Dermis blood vessel endothelial cell (primary cell): ENCODE data around the gene AEBP2. TPM values are rescaled to one million over a fixed set of nuclear protein-coding genes. Genes with fewer than 3 reads are reported as not detected.
A peak's percentile ranks its signal among the peaks of the same experiment; 100 is the strongest.
"Not testable (repeated sequence)": the region's sequence is repeated elsewhere in the genome, so short reads cannot be mapped to it uniquely, and the experiment has no call there.

Experiments used
- DNase-seq: peaks from one replicate; pipeline ENCODE4 v3.0.0; 2010
- total RNA-seq: library from RNA; depleted of rRNA; stranded (reverse); fragments of >200 nt; gene quantifications from 2 replicates; pipeline ENCODE4 v1.2.3, GENCODE V29; 2014

AEBP2 gene
- total RNA-seq, 1 donor from 2014 or later, result 38.5 TPM

DNA sequence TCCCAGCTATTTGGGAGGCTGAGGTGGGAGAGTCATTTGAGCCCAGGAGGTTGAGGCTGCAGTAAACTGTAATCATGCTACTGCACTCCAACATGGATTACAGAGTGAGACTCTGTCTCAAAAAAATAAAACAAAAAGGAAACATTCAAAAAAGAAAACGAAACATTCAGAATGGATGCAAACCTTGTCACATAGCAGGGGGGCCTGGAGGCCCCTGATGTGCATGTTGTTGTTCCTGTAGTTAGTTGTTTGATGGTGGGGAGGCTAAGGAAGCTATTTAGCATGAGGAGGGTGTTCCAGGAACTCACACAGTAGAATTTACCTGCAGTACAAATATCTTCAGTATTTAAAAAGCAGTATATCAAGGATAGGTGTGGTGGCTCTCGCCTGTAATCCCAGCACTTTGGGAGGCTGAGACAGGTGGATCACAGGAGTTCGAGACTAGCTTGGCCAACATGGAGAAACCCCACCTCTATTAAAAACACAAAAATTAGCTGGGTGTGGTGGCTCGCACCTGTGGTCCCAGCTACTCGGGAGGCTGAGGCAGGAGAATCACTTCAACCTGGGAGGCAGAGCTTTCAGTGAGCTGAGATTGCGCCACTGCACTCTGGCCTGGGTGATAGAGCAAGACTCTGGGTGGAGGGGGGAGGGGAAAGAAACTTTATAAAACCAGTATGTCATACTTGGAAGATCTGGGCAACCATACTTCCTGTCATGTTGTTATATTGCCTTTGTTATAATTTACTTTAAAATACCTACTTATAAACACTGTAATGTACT lies 17.6 kb upstream of the AEBP2 start:
- no peak for DNase-seq

DNA sequence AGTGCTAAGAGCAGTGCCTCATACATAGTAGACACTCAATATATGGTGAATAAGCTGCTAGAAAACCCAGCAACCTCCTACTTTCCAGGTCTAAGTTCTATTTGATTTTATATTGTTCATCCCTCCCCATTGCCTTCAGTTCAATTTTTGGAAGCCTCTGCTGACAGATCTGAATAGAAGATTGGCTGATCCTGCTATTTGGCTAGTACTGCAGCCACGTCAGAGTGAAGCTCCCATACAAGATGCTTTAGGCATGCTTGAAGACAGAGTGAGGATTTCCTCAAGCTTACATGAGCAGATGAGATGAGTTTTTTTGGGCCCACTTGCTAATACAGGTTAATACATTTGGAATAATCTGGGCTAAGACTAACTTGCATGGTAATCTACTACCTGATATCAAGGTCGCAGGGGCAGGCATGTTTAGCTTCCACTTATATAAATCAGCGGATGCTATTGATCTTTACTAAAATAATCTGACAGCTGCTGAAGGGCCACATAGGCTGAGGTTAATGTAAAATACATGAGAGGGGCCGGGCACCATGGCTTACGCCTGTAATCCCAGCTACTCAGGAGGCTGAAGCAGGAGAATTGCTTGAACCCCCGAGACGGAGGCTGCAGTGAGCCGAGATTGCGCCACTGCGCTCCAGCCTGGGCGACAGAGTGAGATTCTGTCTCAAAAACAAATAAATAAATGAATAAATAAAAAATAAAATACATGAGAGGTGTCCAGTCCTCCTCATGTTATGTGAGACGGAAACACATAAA lies 15.9 kb upstream of the AEBP2 start:
- no peak for DNase-seq

DNA sequence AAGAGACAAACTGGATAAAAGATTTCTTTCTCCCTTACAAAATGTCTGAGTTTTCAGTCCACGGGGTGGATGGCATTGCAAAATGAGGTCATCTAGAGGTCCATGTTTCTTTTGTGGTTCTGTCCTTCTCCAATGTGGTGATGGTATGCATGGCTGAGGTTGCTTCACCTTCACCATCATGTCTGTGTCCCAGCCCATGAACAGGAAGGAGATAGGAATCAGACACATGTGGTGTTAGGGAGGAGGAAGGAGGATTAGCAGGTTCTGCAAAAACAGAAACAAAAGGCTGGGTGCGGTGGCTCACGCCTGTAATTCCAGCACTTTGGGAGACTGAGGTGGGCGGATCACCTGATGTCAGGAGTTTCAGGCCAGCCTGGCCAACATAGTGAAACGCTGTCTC lies 11.0 kb upstream of the AEBP2 start:
- DNase-seq, result no peak

DNA sequence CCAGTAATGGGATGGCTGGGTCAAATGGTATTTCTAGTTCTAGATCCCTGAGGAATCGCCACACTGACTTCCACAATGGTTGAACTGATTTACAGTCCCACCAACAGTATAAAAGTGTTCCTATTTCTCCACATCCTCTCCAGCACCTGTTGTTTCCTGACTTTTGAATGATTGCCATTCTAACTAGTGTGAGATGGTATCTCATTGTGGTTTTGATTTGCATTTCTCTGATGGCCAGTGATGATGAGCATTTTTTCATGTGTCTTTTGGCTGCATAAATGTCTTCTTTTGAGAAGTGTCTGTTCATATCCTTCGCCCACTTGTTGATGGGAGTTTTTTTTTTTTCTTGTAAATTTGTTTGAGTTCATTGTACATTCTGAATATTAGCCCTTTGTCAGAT lies 9.8 kb upstream of the AEBP2 start:
- not testable (repeated sequence) for DNase-seq

DNA sequence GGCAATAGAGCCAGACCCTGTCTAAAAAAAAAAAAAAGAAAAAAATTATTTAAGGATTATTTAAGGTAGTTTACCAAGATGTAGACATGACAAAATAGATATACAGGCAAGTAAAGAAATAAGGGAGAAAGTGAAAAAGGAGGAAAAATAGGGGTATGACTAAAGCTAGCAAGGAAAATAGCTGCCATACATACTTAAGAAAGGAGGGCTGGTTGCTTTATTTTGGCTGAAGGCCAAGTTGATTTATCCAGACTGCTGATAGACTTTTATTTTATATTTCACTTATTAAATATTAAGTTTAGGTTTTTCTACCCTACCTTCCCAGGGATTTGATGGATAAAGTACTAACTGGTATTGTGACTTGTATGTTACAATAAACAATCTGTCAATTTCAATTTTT lies 8.3 kb upstream of the AEBP2 start:
- peak; percentile 18 for DNase-seq

DNA sequence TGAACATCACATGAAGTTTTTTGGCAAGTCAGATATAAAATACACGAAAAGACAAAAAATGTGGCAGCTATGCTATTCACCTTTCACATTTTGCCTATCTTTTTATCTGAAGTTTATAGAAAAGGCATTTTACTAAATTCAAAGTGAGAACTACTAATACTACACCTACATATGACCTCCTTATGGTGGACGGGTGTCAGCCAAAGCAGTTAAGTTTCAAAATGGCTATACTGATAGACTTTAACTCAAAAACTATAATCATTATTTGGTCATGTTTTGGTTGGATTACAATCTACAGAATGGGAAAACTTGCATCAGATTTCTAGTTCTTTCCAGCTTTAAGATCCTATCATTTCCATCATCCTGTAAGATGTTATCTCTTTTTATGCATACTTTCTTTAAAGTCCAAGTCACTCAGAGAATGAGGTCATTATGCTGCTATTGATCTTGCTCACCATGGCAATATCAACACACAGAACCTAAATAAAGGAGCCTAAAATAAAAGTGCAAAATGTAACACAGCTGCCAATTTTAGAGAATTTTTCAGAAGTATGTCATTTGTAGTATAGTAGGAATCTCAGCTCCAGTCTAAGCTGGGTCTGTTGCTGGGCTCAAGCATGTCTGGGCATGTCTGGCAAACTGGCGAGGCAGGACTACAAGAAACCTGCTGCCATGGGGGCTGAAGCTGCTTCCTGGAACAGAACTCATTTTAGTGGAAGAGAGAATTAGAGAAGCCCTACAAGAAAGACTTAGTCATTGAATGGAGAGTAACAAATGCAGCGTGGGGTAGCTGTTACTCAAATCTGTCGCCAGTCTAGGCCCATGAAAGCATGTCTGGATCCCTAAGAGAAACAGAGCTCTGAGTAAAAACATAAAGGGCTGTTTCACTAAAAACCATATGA lies 7.6 kb upstream of the AEBP2 start:
- peak; percentile 66 for DNase-seq

DNA sequence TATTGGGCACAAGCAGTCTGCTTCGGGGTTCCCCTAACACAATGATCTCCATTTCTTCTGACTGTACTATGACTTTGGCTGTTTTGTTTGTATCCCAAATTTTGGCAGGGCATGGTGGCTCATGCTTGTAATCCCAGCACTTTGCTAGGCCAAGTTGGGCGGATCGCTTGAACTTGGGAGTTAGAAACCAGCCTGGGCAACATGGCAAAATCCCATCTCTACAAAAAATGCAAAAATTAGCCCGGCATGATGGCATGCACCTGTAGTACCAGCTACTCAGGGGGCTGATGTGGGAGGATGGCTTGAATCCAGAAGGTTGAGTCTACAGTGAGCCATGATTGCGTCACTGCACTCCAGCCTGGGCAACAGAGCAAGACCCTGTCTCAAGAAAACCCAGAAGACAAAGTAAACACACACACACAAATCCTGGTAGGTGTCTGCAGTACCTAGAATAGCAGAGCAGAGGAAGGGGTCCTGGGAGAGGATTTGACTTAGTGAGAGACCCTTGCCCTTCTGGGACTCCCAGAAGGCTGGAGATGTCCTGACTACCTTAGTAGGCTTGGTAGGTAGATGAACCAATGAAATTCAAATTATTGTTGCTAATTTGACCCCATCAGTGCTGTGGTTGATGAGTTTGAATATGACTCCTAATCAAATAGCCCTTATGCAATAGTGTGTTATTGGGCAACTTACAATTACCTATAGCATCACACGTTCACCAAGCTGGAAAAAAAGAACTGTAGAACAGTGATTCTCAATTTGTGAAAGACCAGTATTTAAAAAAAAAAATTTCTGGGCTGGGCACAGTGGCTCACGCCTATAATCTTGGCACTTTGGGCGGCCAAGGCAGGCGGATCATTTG lies 6.8 kb upstream of the AEBP2 start:
- no peak for DNase-seq

DNA sequence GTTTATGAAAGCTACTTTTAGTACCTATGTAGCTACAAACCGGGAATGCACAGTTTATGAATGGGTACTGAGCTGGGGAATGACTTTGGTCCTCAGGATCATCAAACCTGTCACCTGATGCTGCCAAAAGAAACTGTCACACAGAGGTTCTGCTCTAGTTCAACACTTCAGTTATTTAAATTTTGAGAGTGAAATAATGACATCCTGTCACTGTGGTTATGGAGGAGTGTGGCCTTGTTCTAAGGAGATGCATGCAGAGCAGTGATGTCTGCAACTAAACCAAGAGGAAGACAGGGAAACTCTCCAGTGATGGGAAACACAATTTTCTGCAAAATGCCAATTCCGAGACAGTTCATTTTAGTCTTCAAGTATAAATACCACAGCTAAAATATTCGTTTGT lies 4.8 kb upstream of the AEBP2 start:
- no peak for DNase-seq

DNA sequence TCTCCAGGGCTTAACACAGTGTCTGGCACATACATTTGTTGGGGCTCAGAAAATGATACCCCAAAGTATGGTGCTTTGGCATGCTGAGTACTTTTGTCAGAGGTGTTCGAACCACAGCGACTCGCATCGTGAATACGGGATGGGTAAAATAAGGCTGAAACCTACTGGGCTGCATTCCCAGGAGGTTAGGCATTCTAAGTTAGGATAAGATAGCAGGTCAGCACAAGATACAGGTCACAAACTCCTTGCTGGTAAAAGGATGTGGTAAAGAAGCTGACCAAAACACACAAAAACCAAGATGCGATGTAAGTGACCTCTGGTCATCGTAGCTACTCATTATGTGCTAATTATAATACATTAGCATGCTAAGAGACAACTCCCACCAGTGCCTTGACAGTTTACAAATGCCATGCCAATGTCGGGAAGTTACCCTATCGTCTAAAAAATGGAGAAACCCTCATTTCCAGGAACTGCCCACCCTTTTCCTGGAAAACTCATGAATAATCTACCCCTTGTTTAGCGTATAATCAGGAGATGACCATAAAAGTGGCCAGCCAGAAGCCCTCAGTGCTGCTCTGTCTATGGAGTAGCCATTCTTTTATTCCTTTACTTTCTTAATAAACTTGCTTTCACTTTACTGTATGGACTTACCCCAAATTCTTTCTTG lies 3.3 kb upstream of the AEBP2 start:
- DNase-seq, result no peak

DNA sequence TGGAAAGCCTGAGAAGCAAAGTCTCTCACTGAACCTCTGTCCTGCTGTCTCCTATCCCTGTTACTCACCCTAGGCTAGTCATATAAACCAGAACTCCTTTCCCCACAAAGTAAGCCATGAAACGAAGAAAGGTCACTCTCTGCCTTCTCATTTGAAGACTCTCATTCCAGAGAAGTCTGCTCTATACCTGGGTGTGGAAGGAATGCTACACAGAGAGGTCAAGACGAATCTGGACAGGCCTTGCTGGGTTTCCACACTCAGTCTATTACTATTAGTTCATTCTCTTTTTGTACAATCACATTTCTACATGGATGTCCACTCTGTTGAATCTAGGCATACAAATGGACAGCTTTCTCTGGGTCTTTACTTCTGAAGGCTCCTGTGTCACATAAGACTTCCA lies 2.4 kb upstream of the AEBP2 start:
- DNase-seq, result no peak

DNA sequence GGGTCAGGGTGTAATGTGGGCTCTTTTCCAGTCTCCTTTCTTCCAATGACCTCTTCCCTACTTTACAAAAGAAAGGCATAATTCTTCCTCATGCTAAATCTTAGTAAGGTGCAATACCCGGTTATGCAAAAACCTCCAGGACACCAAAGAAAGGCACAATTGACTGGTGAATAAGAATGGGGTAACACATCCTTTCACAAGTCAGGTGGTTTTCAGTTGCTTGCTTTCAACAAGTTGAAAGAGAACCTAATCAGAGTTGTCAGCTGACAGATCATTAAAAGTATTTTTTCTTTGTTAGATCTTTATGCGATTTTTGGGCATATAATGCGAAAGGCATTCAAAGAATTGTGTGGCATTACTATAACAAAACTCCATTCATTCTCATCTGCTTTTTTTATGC lies 1.3 kb upstream of the AEBP2 start:
- no peak for DNase-seq

DNA sequence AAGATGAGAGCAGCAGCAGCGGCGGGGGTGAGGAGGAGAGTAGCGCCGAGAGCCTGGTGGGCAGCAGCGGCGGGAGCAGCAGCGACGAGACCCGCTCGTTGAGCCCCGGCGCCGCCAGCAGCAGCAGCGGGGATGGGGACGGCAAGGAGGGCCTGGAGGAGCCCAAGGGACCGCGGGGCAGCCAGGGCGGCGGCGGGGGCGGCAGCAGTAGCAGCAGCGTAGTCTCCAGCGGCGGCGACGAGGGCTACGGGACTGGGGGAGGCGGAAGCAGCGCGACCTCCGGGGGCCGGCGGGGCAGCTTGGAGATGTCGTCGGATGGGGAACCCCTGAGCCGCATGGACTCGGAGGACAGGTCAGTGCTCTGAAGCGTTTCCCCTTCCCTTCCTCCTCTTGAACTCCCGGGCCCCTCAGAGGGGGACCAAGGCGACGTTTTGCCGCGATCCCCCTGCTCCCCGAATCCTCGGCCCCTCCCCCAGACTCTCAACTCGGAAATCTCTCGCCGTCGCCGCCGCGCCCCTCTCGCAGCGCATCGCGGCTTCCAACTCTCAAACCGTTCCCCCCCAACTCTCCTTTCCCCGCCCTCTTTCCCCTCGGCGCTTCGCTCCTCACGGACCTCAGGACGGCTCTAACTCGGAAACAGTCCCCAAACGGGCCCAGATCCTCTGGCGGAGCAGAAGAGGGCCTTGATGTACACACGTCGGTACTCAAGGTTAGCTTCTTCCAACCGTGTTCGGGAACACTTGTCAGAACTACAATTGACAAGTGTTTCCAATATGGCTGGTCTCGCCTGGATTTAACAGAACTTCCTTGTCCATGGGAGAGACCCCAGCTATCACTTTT lies 947 bp downstream of the AEBP2 start:
- peak; percentile 67 for DNase-seq

DNA sequence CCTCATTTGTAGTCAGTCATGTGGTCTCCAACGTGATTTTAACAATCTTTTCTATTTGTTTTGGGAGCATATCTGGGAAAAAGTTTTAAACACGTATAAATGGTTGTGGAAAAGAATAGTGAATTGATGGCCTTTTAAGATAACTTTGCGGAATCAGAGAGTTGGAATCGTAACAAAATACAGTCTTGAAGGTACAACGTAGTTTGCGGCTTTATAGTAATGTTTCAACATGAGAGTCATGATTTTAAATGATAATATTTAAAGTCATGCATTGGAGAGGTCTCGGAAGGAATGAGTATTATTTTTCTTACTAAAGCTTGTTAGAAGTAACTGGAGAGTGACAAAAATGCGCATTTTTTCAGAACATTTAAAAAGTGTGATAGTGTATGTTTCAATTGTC lies 1.6 kb downstream of the AEBP2 start:
- no peak for DNase-seq

DNA sequence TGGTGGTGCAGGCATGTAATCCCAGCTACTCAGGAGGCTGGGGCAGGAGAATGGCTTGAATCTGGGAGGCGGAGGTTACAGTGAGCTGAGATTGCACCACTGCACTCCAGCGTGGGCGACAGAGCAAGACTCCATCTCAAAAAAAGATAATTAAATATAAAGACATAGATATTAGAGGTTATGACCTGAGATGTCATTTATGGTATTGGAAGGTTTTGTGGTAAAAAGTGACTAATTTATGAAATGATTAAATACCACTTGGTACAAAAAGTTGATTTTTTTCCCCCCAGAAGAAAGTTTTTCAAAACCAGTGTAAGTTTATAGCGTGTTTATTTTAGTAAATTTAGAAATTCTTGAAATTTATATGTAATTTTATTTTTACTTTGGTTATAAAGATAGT lies 4.3 kb downstream of the AEBP2 start:
- no peak for DNase-seq

DNA sequence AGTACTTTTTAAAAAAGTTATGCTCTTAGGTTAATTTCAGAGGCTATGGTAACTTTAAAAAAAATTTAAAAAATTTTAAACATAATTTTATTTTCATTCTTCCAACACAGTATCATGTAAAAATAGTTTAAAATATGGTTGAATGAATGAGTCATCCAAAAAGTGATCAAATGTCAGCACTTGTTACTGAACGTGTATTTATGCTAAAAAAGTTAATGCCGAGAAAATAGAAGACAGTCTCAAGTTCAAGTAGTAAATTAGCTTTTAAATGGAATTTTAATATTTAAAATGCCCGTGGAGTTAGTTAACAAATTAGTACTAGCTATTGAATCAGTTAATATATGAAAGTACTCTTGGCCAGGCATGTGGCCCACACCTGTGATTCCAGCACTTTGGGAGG lies 4.8 kb downstream of the AEBP2 start:
- DNase-seq, result no peak

DNA sequence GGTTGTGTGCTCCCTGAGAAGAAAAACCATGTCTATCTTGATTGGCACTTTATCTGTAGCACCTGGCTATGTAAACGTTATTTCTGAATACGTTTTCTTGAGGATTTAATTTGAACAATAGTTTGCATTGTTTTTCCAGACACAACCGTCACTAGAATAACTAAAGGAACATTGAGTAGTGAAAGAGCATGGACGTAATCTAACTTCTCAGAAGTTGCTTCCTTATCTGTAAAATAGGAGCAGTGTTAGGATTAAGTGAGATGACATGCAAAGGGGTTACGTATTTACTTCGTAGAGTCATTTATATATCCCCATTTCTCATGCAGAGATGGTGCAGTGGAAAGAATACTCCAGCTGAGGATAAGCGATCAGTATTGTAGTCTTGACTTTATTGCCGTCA lies 8.1 kb downstream of the AEBP2 start:
- no peak for DNase-seq

DNA sequence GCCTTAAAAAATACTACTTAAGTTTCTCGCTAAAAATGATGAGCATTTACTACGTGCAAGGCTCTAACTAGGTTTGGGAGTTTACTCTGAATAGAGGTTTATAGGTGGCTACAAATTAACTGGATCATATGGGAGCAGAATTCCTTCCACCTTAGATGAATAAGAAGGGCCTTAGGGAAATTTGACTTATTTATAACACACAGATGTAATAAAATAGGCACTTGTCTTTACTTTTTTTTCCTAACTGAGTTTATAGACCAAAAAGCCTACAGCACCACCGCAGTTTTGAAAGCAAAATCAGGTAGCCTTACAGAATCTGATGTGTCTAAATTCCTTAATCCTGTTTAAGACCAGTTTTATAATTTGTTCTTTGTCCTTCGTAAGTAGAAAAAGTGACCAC lies 10.5 kb downstream of the AEBP2 start:
- DNase-seq, result no peak

DNA sequence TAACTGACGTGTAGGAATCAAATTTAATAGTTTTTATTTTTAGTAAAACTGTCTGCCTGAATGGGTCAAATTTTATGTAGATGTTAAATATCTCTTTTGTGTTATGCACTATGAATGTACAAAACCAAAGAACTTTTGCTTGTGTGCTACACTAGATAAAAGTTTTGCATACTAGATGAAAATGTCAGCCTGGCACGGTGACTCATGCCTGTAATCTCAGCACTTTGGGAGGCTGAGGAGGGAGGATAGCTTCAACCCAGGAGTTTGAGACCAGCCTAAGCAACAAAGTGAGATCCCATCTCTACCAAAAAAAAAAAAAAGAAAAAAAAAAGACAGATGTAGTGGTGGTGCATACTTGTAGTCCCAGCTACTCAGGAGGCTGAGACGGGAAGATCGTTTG lies 11.1 kb downstream of the AEBP2 start:
- no peak for DNase-seq

DNA sequence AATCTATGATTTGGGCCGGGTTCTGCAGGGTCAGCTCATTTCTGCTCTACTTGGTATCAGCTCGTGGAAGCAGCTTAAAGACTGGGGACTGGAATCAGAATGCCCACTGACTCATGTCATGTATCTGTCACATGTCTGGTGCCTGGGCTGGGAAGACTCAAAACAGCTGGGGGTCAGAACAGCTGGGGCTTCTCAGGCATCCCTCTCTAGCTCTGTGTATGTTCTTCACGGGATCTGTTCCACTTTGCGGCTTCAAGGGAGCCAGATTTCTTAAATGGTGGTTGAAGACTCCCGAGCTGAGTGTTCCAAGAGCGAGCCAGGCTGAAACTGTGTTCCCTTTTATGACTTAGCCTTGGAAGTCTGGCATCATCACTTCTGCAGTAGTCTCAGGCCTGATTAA lies 11.9 kb downstream of the AEBP2 start:
- DNase-seq, result no peak

DNA sequence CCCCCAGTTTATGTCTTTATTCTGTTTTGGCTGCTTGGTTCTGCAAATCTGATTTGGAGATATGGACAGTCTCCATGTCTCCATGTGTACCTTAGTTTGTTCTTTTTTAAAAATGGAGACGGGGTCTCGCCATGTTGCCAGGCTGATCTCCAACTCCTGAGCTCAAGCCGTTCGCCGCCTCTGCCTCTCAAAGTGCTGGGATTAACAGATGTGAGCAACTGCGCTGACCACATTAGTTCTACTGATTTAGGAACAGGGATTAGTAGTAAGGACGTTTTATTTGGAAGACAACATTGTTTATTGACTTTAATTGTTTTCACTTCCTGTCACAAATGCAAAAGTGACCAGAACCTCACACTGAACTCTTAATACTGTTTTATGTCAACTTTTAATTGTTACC lies 14.7 kb downstream of the AEBP2 start:
- DNase-seq, result no peak

DNA sequence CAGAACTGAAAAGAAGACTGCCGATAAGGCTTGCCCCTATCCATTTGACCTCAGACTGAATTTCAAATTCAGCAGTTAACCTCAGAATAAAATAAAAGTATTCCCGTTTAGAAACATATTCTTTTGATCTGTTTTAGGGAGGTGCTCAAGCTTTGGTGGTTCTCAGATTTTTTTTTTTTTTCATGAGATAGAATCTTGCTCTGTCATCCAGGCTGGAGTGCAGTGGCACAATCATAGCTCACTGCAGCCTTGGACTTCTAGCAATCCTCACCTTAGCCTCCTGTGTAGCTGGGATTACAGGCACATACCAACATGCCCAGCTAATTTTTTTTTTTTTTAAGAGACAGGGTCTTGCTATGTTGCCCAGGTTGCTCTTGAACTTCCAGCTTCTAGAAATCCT lies 15.5 kb downstream of the AEBP2 start:
- DNase-seq, result no peak
